HG03378 (cell line): ENCODE data around the gene UAP1.
"Not testable (repeated sequence)": the region's sequence is repeated elsewhere in the genome, so short reads cannot be mapped to it uniquely, and the experiment has no call there.

Experiments used
- ATAC-seq: cut with Tn5 transposase; IDR thresholded peaks from one replicate; pipeline ENCODE4 v1.9.1; 2021; ENCODE audit warnings: mild to moderate bottlenecking, moderate library complexity; ENCODE audit not compliant: unreplicated experiment

Gene UAP1

DNA sequence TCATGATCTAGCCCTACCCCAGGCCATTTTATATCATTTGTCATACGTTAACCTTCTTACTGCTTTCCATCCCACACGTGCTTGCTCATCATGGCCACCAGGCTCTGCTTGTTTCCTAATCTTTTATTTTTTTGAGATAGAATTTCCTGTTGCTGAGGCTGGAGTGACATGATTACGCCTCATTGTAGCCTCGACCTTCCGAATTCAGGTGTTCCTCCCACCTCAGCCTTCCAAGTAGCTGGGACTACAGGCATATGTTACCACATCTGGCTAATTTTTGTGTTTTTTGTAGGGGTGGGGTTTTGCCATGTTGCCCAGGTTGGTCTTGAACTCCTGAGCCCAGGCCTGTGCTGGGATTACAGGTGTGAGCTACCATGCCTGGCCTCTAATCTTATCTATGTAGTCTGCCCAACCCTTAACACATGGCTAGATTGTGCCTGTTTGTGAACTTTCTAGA, 3.3 kb downstream of the UAP1 start:
- no peak for ATAC-seq

DNA sequence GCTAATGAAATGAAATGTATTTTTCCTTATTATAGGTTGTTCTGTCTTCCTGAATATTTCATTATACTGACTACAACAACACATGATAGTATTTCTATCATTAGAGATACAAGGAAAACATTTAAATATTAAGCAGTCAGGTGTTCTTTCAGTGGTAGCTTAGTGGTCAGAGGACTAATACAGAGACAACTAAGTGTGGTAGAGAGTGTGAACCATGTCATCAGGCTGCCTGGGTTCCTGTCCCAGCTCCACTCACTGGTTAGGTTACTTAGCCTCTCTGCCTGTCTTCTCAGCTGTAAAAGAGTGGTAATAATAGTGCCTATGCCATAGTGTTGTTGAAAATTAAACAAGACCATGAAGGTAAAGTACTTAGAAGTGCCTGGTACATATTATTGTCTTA, 3.9 kb downstream of the UAP1 start:
- ATAC-seq: no peak

DNA sequence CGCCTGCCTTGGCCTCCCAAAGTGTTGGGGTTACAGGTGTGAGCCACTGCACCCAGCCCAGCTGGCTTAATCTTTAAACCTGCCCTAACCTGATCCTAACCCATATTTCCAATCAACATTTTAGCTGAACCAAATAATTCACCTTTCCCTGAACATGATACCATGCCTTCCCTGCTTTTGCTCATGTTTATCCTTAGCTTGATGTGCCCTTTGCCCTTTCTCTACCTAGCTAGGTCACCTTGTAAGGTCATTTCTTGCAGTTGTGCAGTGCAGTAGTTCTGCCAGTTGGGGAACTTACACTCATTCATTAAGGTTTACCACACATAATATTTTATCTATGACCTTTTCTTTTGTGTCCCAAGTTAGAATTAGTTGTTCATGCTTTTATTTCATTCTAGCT, 5.3 kb downstream of the UAP1 start:
- no peak for ATAC-seq

DNA sequence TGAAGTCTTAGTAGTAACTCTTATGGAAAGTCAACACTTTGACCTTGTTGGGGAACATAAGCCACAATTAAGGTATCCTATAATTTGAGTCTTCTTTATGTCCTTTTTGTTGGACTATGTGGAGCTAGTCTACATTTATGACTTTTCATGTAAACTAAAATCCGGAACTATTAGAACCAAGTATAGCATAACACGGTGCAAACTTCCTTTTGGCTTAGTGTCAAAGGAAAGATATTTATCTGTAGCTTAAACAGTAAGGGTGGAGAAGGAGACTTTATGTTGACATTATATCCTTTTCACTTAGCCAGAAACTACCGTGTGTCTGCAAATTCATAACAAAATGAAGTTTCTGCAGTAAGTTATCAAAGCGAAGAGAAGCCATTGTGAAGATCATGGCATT, 7.3 kb downstream of the UAP1 start:
- ATAC-seq: no peak

GRCh38 chr1:162570718-162571117, 9.2 kb downstream of the UAP1 start:
- ATAC-seq: no peak

- not testable (repeated sequence) for ATAC-seq
These were observed 9.6 kb downstream of the UAP1 start for GRCh38 chr1:162571121-162571520.

- no peak for ATAC-seq
These were observed 10.2 kb downstream of the UAP1 start for GRCh38 chr1:162571696-162572095.

DNA sequence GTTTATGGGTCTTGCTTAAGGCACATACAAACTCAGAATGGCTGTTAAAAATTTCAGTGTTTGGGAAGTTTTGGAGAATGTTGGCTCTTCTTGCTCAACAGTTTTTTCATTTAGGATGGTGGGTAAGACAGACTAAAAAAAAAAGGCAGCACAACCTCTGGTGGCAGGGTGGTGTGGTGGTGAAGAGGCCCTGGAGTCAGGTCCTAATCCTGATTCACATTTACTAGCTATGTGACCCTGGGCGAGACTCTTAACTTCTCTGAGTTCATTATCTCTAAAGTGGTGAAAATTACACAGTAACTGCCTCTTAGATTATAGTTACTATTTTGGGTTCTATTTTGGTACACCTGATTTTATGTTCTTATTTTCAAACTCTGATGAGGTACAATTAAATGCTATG, 11.6 kb downstream of the UAP1 start:
- ATAC-seq: no peak

GRCh38 chr1:162578071-162578700, 16.7 kb downstream of the UAP1 start:
- ATAC-seq: no peak

- no peak for ATAC-seq
These were observed 17.4 kb downstream of the UAP1 start for GRCh38 chr1:162578936-162579335.

DNA sequence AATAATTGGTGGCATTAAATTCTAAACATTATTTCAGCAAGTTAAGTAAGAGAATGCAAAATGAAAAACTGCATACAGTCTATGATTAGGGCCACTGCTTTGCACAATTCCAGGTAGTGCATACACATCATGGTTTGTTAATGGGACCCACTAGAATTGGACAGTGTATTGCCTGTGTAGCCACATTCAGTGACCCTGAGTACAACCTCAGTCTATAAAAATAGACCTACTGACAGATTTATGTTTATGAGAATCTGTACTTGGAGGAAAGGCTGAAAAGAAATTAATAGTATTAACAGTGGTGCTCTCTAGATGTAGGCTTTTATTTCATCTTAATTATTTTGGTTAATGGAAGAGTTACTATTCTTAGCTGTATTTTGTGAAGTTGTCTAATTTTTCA, 18.8 kb downstream of the UAP1 start:
- no peak for ATAC-seq

GRCh38 chr1:162582901-162583300, 21.4 kb downstream of the UAP1 start:
- not testable (repeated sequence) for ATAC-seq

GRCh38 chr1:162585101-162585500, 23.6 kb downstream of the UAP1 start:
- ATAC-seq: not testable (repeated sequence)

GRCh38 chr1:162587347-162587746, 25.8 kb downstream of the UAP1 start:
- ATAC-seq: no peak

DNA sequence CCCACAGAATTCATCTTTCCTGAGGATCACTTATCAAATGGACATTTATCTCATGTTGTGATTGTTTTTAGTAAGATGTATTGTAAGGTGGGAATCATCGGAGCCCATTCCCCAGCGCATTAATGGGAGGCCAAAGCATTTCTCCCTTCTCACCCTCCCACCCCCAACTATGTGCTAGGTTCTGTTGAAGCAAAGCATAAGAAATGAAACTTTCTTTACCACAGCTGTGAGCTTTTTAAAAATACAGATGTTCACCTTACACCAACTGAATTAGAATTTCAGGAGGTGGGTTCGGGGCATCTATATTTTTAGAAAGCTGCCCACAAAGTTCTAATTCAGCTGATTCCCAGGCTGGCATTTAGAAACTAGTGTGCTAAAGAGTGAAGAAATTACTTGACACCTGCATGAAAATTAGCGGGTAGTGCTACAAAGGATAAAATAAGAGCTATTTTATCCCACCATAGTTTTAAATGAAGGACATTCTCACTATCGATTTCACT, 26.3 kb downstream of the UAP1 start:
- ATAC-seq: no peak

- ATAC-seq: no peak
These were observed 28.6 kb downstream of the UAP1 start for GRCh38 chr1:162590101-162590500.

DNA sequence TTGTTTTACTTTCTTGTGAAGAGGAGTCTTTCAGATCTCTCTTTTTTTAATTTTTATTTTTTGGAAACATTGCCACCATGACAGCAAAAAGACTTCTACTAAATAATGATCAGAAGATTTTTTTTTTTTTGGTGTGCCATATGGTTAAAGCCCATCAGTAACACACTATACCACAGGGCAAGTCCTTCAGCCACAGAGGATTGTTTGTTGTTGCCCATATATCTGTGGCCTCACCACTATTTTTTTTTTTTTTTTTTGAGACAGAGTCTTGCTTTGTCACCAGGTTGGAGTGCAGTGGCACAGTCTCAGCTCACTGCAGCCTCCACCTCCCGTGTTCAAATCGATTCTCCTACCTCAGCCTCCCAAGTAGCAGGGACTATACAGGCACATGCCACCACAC, 29.2 kb downstream of the UAP1 start:
- ATAC-seq: no peak

GRCh38 chr1:162596514-162597170, 35.1 kb downstream of the UAP1 start:
- no peak for ATAC-seq

- ATAC-seq: no peak
These were observed 37.9 kb downstream of the UAP1 start for GRCh38 chr1:162599451-162599850.

DNA sequence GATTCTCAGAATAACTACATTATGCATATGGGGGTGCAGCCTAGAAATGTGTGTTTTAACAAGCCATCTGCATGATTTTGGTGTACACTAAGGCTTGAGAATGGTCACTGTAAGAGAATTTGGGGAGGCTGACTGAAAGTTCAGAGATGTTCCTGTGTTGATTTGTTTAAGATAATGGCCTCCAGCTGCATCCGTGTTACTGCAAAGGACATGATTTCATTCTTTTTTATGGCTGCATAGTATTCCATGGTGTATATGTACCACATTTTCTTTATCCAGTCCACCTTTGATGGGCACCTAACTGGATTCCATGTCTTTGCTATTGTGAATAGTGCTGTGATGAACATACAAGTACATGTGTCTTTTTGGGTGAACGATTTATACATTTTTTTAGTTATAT, 41.6 kb downstream of the UAP1 start:
- ATAC-seq: not testable (repeated sequence)

DNA sequence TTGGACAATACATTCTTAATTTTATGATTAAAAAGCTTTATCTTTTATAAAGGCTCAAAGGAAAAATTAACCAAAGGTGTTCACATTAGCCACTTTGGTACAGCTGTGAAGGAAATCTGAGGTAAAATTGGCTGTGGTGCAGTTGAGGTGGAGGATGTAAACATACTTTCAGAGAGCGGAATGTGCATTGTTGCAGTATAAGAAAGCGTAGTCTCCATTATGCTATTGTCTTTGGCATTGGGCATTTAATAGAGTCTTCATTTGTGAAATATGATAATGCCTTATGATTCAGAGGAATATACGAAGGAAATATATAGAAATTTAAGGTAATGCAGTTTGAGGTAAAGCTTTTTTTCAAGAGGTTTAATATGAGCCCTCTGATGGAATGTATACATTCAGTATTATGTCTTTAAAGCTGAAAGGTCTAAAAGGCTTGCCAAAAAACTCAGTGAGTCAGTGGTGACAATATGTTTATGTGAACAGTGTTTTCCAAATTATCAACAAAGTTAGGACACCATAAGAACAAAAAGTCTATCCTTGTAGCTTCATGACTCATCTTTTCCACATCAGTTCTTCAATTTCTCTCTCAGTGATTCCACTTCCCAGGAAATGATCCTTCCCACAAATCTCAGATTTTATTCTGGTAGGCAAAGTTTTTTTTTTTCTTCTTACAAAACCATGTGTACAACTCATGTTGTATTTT, 43.9 kb downstream of the UAP1 start:
- ATAC-seq: no peak

DNA sequence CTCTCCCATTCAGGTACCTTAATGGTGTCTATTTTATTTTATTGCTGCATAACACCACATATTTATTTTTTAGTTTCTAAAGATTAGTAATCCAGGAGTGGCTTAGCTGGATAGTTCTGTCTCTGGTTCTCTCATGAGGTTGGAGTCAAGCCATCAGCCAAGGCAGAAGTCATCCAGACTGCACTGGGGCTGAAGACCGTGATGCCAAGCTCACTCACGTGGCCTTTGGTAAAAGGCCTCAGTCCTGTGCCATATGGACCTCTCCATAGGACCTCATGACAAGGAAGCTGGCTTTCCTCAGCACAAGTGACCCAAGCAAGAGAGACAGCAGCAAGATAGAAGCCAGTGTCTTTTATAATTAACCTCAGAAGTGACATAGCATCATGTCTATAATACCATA, 47.8 kb downstream of the UAP1 start:
- ATAC-seq: no peak
